ENCODE measurements around the gene HSP90AA1.

- no peak for TF ChIP-seq CTCF (conservative IDR thresholded peaks at IDR 0.05; ENCODE audit: low read length)
- TF ChIP-seq EZH2phosphoT487 (IDR thresholded peaks at IDR 0.05; ENCODE audit: borderline replicate concordance, low read depth, low read length), result no peak
Observed at GRCh38 chr14:102066041-102066451, 20.8 kb downstream of the HSP90AA1 start.
